Lung microvascular endothelial cell (primary cell): Measurements from ENCODE around the gene CCDC144A. TPM values are rescaled to one million over a fixed set of nuclear protein-coding genes. Genes with fewer than 3 reads are reported as not detected.
"Not testable (repeated sequence)": the region's sequence is repeated elsewhere in the genome, so short reads cannot be mapped to it uniquely, and the experiment has no call there.

Experiments used
- DNase-seq, 2 donors: peaks; one replicate each; pipeline versions ENCODE4 v3.0.0 to v3.0.0-alpha.2; 2010; ENCODE audit warnings: low read depth in 2 of 2
- total RNA-seq: library from RNA; depleted of rRNA; stranded (reverse); fragments of >200 nt; gene quantifications from 2 replicates; pipeline ENCODE4 v1.2.1, GENCODE V29; 2014

Gene CCDC144A
- total RNA-seq, 1 donor from 2014 or later = 2.6 TPM

DNA sequence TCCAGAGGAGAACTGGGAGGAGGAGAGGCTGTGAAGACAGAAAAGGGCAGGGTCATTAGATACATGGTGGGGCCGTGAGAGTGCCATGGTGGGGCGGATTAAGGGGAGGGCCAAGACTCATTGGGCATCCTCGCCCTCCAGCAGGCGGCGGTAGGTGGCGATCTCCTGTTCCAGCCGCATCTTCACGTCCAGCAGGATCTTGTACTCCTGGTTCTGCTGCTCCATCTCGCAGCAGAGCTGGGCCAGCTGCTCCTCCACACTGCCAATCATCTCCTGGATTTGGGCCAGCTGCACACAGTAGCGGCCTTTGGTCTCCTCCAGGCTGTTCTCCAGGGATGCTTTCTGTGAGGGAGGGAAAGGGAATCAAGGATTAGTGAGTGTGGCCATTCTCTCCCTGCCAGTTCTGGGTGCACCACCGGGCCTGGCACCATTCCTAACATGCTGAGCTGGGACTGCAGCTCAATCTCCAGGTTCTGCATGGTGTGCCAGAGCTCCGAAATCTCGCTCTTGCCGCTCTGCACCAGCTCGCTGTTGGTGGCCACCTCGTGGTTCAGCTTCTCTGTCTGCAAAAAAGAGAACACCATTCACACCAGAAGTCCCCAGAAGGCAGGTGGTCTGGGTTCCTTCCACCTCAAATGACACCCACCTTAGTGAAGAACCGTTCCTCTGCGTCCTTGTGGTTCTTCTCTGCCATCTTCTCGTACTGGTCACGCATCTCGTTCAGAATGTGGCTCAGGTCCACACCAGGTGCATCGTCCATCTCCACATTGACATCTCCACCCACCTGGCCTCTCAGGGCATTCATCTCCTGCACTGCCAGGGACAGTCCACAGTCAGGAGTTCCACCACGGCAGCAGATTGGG lies 129.0 kb downstream of the CCDC144A start:
- DNase-seq = no peak

DNA sequence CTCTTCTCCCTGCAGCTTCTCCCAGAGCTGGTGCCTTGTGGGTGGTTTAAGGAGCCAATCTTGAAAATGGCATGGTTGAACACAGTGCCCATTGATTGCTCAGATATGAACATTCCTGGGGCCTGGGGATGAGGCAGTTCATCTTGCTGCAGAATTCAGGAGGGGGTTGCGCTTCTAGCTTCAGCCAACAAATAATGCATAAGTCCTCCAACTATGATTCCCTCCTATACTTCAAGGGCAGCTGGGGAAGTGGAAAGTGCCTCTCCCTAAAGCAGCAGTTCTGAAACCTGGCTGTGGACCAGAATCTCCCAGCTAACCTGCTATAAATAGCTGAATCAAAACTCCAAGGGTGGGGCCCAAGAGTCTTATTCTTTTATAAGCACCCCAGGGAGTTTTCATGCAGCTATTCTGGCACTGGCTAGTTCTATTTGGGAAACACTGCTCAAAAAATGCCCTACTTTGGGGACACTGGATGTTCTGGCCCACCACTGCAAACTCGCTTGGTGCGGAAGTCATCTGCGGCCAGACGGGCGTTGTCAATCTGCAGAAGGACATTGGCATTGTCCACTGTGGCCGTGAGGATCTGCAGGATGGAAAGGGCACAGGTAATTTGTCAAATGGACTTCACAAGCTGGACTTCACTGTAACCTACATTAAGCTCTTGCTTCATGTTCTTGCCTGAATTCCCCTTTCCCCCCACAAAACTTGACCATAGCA lies 130.3 kb downstream of the CCDC144A start:
- no peak for DNase-seq

DNA sequence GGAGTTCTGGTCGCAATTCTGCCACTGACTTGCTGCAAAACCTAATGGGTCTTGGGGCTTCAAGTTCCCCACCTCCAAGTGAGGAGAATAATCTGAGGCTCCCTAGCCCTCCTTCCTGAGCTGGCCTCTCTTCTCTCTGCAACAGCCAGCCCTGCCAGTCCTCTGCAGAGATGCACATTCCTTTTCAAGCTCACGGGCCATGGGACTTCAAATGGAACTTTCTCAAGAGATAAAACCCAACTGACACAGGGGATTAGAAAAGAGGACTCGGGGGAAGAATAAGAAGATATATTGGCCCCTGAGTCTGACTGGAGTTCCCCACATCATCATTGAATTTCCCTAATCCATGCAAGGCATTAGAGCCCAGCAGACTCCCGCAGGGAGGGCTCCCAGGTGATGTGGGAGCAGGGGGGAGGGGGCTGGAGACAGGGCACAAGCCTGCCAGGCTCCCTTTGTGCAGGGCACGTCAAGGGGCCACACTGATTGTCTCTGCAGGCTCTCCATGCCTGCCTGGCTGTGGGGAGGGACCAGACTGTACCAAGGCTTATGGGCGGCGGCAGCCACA lies 131.0 kb downstream of the CCDC144A start:
- no peak for DNase-seq

DNA sequence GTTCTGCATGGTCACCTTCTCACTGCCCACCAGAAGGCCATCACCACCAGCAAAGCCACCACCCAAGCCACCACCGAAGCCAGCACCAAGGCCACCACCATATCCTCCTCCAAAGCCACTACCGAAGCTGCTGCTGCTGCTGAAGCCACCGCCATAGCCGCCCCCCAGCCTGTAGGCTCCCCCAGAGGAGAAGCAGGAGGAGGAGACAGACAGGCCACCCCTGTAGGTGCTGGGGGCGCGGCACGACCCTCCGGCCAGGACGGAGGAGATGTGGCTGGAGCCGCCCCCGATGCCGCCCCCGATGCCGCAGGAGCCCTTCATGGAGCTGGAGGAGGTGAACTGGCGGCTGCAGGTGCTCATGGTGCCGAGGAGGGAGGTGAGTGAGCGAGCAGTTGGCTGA lies 132.1 kb downstream of the CCDC144A start:
- DNase-seq = not testable (repeated sequence)

DNA sequence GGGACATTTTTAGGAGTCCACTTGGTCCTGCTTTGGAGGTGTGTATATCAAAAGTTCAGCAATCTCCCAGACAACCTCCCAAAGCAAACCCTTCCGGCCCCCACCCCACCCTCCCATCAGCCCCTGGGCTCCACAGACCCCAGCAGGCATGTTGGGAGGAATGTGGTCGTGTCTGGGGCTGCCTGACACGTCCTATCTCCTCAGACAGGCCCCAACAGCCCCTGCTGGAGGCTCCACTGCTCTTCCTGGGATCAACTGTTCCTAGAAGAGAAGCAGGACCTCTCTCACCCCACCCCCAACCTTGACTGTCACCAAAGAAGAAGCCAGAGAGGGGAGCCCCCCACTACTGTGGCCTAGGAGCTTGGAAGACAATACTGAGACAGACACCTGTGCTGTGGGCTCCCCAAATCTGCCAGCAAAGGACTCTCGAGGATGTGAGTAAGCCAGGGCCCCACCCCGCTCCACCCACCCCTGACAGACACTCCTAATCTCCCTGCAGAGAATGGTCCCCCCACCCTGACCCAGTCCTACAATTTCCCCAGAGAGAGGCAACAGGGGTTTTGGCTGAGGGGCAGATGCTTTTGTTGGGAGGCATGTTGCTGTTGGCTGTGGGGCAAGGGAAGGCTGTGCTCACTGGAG lies 133.8 kb downstream of the CCDC144A start:
- not testable (repeated sequence) for DNase-seq

Other genes with a start within 250 kb of the CCDC144A start
- 0.99 and 1.1 TPM in 2 replicates for gene LRRC75A, start 198.0 kb upstream of the CCDC144A start, total RNA-seq
- 2.0 and 2.2 TPM in 2 replicates for gene ZNF287, start 121.0 kb upstream of the CCDC144A start, total RNA-seq
- gene ZNF624, start 36.4 kb upstream of the CCDC144A start, total RNA-seq = 3.5 and 5.4 TPM in 2 replicates